Ovary (tissue), 3 donors: ENCODE measurements around the gene MSLN.

Source experiments
- POLR2A ChIP-seq: fragments of 450-650 bp; IDR thresholded peaks from one replicate; pipeline ENCODE4 v1.6.1; 2017; ENCODE audit warnings: antibody characterized with exemption, mild to moderate bottlenecking, moderate library complexity
- TF ChIP-seq, protein P1 (sequence below), 3 donors: fragments of 450-650 bp in 2 of 3; fragments of 200-600 bp in 1 of 3; IDR thresholded peaks; one replicate each; pipeline versions ENCODE4 v1.5.1 to v1.8.0; 2016 to 2022; ENCODE audit warnings: antibody characterized with exemption in 3 of 3, mild to moderate bottlenecking in 1 of 3
- donor health status: DM: no; HTN: no; CAD: no.

DNA sequence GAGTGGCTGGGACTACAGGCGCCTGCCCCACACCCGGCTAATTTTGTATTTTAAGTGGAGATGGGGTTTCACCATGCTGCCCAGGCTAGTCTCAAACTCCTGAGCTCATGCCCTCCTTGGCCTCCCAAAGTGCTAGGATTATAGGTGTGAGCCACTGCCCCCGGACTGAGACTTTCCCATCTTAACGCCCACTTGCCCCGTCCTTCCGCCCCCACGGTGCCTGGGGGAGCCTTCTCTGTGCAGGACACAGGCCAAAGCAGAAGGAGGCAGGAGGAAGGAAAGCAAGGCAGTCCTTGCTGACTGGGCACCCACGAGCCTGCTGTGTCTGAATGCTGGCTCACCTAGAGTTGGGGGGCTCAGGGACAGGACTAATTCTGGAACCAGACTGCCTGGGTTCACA lies 57.6 kb downstream of the MSLN start:
- TF ChIP-seq, protein P1, sequence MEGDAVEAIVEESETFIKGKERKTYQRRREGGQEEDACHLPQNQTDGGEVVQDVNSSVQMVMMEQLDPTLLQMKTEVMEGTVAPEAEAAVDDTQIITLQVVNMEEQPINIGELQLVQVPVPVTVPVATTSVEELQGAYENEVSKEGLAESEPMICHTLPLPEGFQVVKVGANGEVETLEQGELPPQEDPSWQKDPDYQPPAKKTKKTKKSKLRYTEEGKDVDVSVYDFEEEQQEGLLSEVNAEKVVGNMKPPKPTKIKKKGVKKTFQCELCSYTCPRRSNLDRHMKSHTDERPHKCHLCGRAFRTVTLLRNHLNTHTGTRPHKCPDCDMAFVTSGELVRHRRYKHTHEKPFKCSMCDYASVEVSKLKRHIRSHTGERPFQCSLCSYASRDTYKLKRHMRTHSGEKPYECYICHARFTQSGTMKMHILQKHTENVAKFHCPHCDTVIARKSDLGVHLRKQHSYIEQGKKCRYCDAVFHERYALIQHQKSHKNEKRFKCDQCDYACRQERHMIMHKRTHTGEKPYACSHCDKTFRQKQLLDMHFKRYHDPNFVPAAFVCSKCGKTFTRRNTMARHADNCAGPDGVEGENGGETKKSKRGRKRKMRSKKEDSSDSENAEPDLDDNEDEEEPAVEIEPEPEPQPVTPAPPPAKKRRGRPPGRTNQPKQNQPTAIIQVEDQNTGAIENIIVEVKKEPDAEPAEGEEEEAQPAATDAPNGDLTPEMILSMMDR (IDR thresholded peaks at IDR 0.05): no peak
- TF ChIP-seq POLR2A: no peak
